ENCODE results near the gene ACSL1. TPM values are rescaled to one million over a fixed set of nuclear protein-coding genes. Genes with fewer than 3 reads are reported as not detected.

ACSL1 gene
- total and polyA plus RNA-seq, 2 of the 8 experiments (the other 6 are each of a cell fraction or from before 2014, with no cell fraction given), result 2.3 to 8.7 TPM

DNA sequence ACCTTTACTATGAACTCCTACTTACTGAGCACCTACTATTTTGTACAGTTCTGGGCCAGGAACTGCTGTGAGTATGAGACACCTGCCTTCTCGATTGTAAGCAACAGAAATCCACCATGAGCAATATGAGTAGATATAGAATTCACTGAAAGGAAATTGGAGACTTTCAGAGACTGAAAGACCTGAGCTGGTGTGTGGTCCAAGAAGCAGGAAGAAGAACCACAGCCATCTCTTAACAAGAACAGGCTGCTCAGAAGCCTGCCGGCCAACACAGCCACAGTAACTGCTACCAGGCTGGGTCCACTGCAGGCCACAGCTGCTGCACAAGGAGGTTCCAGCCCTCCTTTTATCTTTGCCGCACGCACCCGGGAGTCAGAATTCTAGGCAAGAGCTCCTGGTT, 10.8 kb upstream of the ACSL1 start (continued):
- TF ChIP-seq TEAD4 (IDR thresholded peaks at IDR 0.05; ENCODE audit: low read depth, low read length) (no peak), EZH2 (IDR thresholded peaks at IDR 0.05; ENCODE audit: low read depth, low read length, severe bottlenecking) (no peak), RBBP5 (IDR thresholded peaks at IDR 0.05; ENCODE audit: borderline replicate concordance, low read depth, low read length) (no peak), RFX5 (IDR thresholded peaks at IDR 0.05; ENCODE audit: borderline replicate concordance, low read depth, low read length) (no peak), SP4 (IDR thresholded peaks at IDR 0.05; ENCODE audit: low read length) (no peak), CBX8 (IDR thresholded peaks at IDR 0.05; ENCODE audit: borderline replicate concordance, low read depth, low read length) (no peak)

Measured in H1 (cell line).